ENCODE results near the gene RAD51D. TPM values are rescaled to one million over a fixed set of nuclear protein-coding genes. Genes with fewer than 3 reads are reported as not detected.

The RAD51D gene
- total RNA-seq, 1 donor from 2014 or later = 22.5 TPM

- TF ChIP-seq CTCF (conservative IDR thresholded peaks at IDR 0.05) = no peak
- peaks cover 7% of the 10 kb centered on the region for H3K4me1 Mint-ChIP-seq
- no peaks in the 10 kb centered on the region for H3K9me3 Mint-ChIP-seq
- H3K36me3 Mint-ChIP-seq (ENCODE audit: low read depth) = no peaks in the 10 kb centered on the region
- no peak overlapping the region for H3K4me3 Mint-ChIP-seq
- H3K27me3 Mint-ChIP-seq (ENCODE audit: low read depth) = no peaks in the 10 kb centered on the region
- DNase-seq (ENCODE audit: low read depth, low spot score) = no peak
- H3K27ac Mint-ChIP-seq (ENCODE audit: unreplicated experiment) = no peak overlapping the region
These were observed 66.9 kb downstream of the RAD51D start for GRCh38 chr17:35052780-35053179.

- Mint-ChIP-seq H3K9me3 (no peaks in the 10 kb centered on the region), H3K27me3 (ENCODE audit: low read depth) (no peaks in the 10 kb centered on the region), H3K27ac (ENCODE audit: unreplicated experiment) (no peak overlapping the region), H3K36me3 (ENCODE audit: low read depth) (no peaks in the 10 kb centered on the region), H3K4me1 (peaks cover 7% of the 10 kb centered on the region), H3K4me3 (no peak overlapping the region)
- DNase-seq (ENCODE audit: low read depth, low spot score) = no peak
- TF ChIP-seq CTCF (conservative IDR thresholded peaks at IDR 0.05) = no peak
These were observed 67.4 kb downstream of the RAD51D start for GRCh38 chr17:35052241-35052610.

GRCh38 chr17:35051579-35052240, 68.0 kb downstream of the RAD51D start:
- Mint-ChIP-seq H3K4me3 (no peak overlapping the region), H3K27me3 (ENCODE audit: low read depth) (no peaks in the 10 kb centered on the region), H3K9me3 (no peaks in the 10 kb centered on the region), H3K4me1 (peaks cover 7% of the 10 kb centered on the region), H3K36me3 (ENCODE audit: low read depth) (no peaks in the 10 kb centered on the region), H3K27ac (ENCODE audit: unreplicated experiment) (no peak overlapping the region)
- DNase-seq (ENCODE audit: low read depth, low spot score) = no peak
- no peak for TF ChIP-seq CTCF (conservative IDR thresholded peaks at IDR 0.05)

- no peaks in the 10 kb centered on the region for H3K36me3 Mint-ChIP-seq (ENCODE audit: low read depth)
These were observed 68.5 kb downstream of the RAD51D start for GRCh38 chr17:35051183-35051578.

GRCh38 chr17:35050170-35050569, 69.5 kb downstream of the RAD51D start:
- DNase-seq (ENCODE audit: low read depth, low spot score) = no peak
- Mint-ChIP-seq H3K27me3 (ENCODE audit: low read depth) (no peaks in the 10 kb centered on the region), H3K36me3 (ENCODE audit: low read depth) (no peaks in the 10 kb centered on the region), H3K27ac (ENCODE audit: unreplicated experiment) (no peak overlapping the region), H3K4me3 (no peak overlapping the region), H3K9me3 (no peaks in the 10 kb centered on the region), H3K4me1 (peaks cover 7% of the 10 kb centered on the region)
- no peak for TF ChIP-seq CTCF (conservative IDR thresholded peaks at IDR 0.05)

More at GRCh38 chr17:35051183-35051578, 68.5 kb downstream of the RAD51D start:
- DNase-seq (ENCODE audit: low read depth, low spot score) = no peak
- H3K27ac Mint-ChIP-seq (ENCODE audit: unreplicated experiment) = no peak overlapping the region
- no peaks in the 10 kb centered on the region for H3K27me3 Mint-ChIP-seq (ENCODE audit: low read depth)
- no peak for TF ChIP-seq CTCF (conservative IDR thresholded peaks at IDR 0.05)
- no peaks in the 10 kb centered on the region for H3K9me3 Mint-ChIP-seq
- peaks cover 7% of the 10 kb centered on the region for H3K4me1 Mint-ChIP-seq
- no peak overlapping the region for H3K4me3 Mint-ChIP-seq
